ENCODE results near the gene STEAP2. TPM values are rescaled to one million over a fixed set of nuclear protein-coding genes. Genes with fewer than 3 reads are reported as not detected.

The STEAP2 gene
- total RNA-seq, 1 donor from 2014 or later, result 29.9 TPM

GRCh38 chr7:90269163-90269562 is 57.6 kb downstream of the STEAP2 start:
- DNase-seq (ENCODE audit: low spot score), result no peak

GRCh38 chr7:90270431-90271178 is 59.1 kb downstream of the STEAP2 start:
- DNase-seq (ENCODE audit: low spot score), result no peak

DNA sequence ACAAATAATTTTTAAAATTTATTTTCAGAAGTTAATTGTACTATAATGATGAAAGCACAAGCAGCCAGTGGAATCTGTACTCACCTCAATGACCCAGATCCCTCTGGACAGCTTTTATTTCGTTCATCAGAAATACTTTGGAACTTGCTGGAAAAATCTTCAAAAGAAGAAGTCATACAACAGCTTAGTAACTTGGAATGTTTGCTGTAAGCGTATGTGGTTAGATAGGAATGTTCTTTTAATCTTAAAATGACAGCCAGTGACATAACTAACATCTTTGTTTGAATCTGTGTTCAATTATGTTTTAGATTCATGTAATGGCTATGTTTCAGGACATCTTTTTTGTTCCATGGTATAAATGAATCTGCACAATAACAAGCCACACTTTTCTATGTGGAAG is 60.2 kb downstream of the STEAP2 start:
- DNase-seq (ENCODE audit: low spot score), result no peak

DNA sequence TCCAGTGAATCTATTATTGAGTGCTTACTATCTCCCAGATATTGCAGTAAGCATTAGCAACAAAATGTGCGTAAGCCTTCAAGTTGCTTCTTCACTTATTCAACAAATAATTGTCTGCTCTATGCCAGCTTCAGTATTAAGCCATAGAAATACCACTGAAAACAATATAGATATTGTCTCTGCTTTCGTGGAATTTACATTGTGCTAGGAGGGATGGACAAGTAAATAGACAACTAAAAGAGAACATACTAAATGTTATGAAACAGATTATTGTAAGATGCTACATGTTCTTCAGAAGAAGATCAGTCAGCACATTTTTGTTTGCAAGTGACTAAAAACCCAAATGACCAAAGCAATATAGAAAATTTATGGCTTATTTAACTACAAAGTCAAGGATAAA is 60.7 kb downstream of the STEAP2 start:
- no peak for DNase-seq (ENCODE audit: low spot score)

DNA sequence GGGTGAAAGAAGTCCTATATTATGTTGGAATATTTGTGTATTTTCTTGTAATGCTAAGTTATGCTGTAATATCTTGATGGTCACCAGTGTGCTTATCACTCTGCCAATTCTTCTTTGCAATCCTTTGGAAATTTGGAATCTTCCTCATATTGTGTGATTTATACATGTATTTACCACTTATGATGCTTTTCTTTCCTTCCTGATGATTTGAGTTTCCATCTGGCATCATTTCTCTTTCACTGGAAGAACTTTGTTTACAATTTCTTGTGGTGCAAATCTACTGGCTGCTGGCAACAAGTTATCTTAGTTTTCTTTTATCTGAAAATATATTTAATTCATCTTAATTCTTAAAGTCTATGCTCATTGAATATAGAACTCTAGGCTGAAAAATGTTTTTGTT is 62.6 kb downstream of the STEAP2 start:
- no peak for DNase-seq (ENCODE audit: low spot score)

DNA sequence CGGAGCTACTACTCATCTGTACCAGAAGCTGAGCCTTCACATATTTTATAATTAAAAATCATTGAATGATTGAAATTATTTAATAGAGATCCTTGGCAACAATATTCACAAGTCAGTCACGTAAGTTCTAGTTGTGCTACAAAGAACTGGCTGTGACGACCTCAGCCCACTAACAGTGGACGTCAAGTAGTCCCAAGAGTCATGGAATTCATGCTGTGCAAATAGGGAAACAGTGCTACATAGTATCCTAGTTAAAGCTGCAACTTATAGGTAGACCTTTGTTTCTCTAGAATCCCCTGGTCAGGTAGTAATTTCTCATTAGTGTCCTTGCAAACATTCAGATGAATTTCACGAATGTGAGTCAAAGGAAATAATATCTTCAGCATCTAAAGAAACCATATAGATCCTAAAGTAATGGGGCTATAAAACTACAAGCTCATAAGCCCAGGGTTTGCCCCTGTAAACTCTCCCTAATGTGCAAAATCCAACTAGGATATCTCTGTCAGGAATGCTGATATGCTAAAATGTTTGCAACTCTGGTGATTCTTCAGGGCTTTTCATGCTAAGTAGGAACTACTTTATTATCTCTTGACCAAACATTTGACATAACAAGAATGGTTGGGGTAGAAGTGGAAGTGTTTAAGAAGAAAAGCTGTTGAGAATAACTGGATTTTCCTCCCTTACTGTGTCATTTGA is 64.6 kb downstream of the STEAP2 start:
- no peak for DNase-seq (ENCODE audit: low spot score)

Other genes starting within 250 kb of the STEAP2 start
- gene STEAP1, start 57.3 kb upstream of the STEAP2 start, total RNA-seq, result 70.0 TPM
- gene CFAP69, start 33.4 kb downstream of the STEAP2 start, total RNA-seq, result 10.4 TPM
- not detected for gene FAM237B, start 109.6 kb downstream of the STEAP2 start, total RNA-seq
- gene GTPBP10, start 135.0 kb downstream of the STEAP2 start, total RNA-seq, result 16.8 TPM
- gene CLDN12, start 191.7 kb downstream of the STEAP2 start, total RNA-seq, result 20.1 TPM